DMS 273 (cell line): Measurements from ENCODE around the gene ZNF860.
"Not testable (repeated sequence)": the region's sequence is repeated elsewhere in the genome, so short reads cannot be mapped to it uniquely, and the experiment has no call there.

Experiments
- DNase-seq: peaks from one replicate; lab custom pipeline; 2025; ENCODE audit not compliant: unreplicated experiment; lab: John Stamatoyannopoulos, UW

ZNF860 gene

DNA sequence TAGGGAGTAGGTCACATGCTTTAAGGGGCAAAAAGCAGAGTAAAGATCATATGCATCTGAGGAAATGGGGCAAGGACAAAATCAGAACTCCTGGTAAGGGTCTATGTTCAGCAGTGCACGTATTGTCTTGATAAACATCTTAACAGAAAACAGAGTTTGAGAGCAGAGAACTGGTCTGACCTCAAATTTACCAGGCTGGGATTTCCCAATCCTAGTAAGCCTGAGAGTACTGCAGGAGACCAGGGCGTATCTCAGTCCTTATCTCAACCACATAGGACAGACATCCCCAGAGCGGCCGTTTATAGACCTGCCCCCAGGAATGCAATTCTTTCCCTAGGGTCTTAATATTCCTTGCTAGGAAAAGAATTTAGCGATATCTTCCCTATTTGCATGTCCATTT is 13.5 kb downstream of the ZNF860 start:
- not testable (repeated sequence) for DNase-seq

DNA sequence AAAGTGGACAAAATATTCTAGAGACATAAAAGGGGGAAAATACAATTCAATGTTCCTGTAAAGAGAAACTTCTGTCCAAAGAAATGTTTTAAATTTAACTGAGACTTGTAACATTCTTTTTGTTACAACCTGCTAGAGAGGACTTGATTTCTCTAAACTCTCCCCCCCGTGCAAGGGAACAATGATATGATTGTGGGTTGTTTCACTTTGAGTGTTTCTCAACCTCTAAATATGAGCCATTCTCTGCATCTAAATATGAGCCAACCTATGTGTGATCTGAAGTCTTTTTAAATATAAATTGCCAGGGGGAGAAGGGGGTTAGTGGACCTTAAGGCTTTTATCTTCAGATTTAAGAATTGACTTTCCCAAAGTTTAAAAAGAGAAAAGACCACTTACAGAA is 14.6 kb downstream of the ZNF860 start:
- DNase-seq = no peak

DNA sequence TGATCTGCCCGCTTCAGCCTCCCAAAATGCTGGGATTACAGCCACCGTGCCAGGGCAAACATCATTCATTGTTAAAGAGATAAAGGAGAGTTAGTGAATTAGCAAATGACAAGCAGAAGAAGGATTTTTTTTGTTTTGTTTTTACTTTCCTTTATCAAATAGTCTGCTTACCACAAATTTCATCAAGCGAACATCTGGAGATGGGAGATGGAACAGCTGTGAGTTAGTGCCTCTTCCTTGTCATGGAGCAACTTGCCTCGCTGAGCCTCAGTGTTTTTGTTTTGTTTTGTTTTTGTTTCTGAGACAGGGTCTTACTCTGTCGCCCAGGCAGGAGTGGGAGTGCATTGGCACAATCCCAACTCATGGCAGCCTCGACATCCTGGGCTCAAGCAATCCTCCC is 15.9 kb downstream of the ZNF860 start:
- no peak for DNase-seq

DNA sequence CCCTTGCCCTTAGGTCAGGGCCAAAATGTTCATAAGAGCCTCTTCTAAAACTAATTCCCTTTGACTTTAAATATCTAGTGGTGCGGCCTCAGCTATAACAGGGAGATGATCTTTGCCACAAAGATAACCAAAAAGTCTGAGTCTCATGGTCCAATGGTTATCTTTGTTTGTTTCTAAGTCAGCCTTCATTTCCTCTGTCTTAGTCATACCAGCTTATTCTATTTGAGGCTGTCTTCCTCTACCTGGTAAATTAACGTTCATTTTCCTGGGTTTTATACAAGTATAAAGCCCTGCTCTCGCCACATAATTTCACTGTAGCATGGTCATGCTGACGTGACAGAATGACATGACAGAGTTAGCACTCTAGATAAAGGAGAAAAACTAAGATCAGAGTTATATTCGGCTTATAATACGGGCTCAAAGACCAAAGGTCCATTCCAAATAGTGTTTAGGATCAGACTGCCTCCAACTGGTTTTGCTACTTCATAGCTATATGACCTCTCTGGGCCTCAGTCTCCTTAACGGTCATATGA is 18.4 kb downstream of the ZNF860 start:
- no peak for DNase-seq

DNA sequence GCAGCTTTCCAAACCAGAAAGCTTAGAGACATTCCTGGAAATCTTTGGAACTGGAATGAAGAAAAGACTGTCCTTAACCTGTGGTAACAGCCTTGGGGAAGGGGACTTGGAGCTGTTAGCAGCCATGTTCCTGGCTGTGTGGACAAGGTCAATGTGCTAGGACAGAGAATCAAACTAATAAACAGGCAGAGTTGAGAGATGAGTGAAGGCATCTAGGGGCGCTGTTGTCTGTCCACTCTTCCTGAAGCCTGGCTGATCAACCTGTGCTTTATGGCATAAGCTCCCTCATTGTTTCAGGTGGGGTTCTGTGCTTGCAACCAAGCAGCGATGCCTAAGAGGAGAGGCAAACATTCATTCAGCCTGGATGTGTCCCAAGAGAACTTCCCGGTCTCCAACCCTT is 19.3 kb downstream of the ZNF860 start:
- no peak for DNase-seq

DNA sequence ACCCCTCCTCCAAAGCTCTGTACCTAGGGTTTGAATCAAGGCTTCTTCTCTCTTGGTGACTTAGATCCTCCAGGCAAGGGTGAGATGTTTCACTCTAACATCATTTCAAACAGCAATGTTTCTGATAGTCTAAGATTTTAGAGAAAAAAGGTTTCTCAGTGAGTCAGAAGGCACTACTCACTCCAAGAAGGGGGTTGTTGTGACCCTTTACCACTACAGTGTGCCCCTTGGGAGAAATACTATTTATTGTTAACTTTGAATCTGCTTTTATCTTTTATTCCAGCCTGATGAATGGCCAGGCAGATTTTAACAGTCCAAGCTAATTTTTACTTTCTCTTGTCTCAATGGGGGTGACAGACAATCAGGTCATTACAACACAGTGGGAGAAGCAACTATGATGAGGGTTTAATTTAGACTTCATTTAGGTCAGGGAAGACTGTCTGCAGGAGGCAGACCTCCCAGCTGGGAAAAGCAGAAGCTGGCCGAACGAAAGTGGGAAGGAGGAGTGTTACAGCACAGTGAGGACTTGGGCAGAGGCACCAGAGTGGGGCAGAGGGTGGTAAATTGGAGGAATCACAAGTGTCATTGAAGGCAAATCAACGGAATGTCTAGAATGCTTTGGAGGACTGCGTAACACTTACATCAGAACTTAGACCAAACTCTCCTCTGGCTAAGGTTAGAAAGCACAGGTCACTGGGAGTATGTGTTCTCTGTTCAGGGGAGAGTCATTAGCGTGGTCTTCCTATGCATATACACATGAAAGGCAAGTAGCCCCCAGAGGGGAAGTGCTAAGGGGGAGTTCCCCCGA is 21.2 kb downstream of the ZNF860 start:
- DNase-seq = no peak

DNA sequence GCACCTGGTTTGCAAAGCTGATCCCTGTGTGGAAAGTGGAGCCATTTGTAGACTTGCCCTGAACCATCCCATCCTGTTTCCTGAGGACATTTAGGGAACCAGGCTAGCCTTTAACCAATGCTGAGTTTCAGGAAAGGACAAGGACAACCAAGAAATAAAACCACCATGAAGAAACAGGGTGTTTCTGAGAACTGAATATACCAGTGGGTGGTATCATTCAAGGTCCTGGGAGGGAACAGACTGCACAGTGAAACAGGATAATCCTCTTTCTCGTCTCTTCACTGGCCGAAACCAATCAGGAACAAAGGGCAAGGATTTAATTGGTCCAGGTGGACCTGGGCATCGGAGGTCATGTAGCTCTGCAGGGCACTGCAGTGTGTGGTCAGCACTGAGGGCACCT is 21.8 kb downstream of the ZNF860 start:
- DNase-seq = no peak

DNA sequence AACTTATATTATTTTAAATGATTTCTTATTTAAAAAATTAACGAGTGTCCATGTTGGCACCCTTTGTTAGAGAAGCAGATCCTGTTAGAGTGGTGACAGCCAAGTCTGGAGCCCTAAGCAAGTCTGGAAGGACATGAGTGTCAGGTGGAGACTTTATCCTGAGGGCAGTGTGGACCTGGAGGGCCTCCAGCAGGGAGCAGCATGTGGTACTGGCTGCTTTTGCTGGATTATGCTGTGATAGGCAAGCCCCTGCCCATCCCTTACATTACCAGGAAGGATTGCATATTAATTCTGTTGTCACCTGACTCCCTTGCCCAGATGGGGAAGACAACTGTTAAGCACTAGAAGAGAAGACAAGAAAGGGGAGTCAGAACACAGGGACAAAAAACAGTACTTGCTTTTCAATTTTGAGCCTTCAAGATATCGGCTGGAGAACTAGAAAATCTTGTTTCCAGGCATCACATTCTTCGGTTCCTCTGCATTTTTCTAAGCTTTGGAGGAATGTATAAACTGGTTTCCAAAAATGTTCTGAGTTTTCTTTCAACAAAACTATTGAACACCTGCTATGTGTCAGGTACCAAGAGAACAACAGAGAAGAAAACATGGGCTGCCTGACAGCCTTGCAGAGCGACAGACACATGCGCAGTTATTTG is 22.7 kb downstream of the ZNF860 start:
- DNase-seq = peak; percentile 82

DNA sequence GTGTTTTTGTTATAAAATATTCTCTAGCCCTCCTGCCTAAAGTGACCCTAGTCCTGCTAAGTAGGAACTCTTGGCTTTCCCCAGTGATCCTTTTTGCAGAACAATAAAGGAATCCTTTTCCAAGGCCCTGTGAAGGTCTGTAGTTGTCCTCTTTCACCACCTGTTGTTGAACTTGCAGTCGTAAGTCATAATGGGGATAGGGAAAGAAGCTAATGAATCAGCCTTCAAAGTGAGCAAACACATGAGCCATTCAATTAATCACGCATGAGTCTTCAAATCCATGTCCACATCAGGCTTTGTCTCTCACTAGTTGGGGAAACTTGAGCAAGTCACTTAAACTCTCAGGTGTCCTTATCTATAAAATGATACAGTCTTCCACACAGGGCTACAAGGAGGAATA is 27.6 kb downstream of the ZNF860 start:
- no peak for DNase-seq

DNA sequence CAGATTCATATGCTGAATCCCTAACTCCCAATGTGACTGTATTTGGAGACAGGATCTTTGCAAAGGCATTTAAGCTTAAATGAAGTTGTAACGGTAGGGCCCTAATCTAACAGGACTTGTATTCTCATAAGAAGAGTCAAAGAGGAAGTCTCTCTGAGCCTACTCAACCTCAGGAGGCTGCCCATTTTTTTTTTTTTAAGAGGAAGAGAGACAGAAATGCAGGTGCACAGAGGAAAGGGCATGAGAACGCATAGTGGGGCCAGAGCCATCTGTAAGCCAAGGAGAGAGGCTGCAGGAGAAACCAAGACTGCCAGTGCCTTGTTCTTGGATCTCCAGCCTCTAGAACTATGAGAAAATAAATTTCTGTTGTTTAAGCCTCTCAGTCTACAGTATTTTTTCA is 28.4 kb downstream of the ZNF860 start:
- DNase-seq = no peak

DNA sequence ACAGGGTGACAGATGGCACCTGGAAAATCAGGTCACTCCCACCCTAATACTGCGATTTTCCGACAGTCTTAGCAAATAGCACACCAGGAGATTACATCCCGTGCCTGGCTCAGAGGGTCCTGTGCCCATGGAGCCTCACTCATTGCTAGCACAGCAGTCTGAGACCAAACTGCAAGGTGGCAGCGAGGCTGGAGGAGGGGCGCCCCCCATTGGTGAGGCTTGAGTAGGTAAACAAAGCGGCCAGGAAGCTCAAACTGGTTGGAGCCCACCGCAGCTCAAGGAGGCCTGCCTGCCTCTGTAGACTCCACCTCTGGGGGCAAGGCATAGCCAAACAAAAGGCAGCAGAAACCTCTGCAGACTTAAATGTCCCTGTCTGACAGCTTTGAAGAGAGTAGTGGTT is 29.1 kb downstream of the ZNF860 start:
- not testable (repeated sequence) for DNase-seq

DNA sequence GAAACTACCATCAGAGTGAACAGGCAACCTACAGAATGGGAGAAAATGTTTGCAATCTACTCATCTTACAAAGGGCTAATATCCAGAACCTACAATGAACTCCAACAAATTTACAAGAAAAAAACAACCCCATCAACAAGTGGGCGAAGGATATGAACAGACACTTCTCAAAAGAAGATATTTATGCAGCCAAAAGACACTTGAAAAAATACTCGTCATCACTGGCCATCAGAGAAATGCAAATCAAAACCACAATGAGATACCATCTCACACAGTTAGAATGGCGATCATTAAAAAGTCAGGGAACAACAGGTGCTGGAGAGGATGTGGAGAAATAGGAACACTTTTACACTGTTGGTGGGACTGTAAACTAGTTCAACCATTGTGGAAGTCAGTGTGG is 34.1 kb downstream of the ZNF860 start:
- DNase-seq = not testable (repeated sequence)

DNA sequence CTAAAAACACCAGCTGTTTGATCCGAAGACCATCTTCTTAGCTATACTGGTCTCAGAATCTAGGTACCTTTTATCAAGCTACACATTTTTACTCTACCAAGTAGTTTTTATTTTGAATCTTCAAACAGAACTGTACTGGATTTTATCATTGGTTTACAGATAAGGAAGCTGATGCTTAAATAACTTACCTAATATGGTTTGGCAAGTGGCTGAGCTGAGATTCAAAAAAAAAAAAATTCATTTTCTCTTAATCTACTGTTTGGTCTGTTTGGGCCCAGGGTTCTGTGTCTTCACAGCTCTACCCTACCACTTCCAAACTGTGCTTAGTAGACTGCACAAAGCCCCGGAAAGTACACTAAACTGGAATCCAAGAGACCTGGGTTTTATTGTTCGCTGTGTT is 35.7 kb downstream of the ZNF860 start:
- DNase-seq = no peak

DNA sequence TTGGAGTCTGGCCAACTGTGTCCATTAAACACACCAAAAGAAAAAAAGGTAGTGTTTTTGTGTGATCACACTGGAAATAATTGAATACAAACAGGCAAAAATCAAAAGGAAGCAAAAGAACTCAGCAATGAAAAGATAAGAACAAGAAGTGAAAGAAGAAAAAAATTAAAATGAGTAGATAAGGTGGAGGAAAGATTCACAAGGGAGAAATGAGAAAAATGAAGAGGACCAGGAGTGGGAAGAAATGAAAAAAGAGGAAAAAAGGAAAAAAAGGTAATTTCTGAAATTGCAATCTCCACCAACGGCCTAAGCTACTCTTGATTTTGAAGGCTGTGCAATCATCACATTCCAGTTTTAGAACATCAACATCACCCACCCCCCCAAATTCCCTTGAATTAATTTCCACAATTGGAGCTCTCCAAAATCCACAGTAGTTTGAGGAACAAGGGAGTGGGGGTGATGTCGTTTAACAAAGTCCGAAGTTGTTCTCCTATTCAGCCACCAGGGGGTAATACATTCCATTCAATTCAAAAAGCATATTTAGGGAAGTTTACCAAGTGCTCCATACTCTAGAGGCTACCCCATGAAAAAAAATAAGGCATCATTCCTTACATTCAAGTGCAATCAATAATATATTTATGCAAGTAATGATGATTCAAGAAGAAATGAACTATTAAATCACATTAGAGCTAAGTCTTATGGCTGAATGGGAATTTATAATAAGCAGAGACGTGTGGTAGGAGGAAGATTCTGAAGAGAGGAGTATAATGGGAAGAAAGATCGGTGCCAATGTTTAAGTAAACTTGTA is 37.4 kb downstream of the ZNF860 start:
- peak; percentile 62 for DNase-seq

DNA sequence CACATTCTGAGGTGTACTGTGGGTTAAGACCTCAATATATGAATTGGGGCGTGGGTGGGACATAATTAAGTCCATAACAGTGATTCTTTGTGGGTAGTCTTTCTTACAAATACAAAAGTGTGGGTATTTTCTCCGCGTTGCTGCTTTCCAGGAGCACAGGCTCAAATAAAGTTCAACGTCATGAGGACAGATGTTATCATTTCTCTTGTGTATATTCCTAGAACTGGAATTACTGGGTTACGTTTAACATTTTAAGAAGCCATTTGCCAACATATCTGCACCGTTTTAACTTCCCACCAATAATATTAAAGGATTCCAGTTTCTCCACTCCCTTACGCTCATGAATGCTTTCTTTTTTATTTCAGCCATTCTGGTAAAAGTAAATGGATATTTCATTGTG is 39.6 kb downstream of the ZNF860 start:
- no peak for DNase-seq

DNA sequence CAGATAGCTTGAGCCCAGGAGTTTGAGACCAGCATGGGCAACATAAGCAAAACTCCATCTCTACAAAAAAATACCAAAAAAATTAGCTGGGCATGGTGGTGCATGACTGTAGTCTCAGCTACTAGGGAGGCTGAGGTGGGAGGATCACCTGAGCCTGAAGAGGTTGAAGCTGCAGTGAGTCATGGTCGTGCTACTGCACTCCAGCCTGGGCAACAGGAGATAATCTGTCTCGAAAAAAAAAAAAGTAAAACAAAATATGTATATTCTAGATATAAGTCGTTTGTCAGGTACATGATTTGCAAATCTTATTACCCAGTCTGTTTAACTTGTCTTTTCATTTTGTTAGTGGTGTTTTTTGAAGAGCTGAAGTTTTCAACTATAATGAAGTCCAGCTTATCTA is 40.2 kb downstream of the ZNF860 start:
- no peak for DNase-seq

DNA sequence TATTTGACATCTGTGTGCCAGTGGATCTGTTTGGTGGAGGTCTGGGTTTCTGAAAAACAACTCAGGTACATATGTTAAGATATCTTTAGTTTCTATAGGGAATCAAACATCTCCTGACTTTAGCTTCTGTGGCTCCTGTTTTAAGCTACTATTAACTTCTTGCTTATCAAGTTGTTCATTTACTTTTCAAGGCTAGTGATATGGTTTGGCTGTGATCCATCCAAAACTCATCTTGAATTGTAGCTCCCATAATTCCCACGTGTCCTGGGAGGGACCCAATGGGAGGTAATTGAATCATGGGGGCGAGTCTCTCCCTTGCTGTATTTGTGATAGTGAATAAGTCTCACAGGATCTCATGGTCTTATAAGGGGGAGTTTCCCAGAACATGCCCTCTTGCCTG is 41.4 kb downstream of the ZNF860 start:
- DNase-seq = no peak

DNA sequence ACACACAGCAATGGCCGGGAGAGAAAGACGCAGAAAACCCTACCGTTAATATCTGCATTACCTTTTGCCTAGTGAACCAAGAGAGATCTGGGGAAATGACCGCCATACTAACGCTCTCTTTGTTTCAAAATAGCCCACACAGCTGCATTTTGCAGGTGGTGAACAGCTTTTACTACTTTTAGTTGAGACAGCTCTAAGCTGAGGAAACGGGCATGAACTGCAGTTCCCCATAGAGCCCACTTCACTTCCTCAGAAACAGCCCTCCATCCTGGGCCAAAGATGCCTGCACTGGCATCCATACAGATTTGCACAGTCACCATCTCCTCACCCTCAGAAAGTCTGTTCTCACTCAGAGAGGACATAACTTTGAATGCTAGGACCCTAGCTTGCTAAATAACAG is 45.0 kb downstream of the ZNF860 start:
- DNase-seq = no peak

DNA sequence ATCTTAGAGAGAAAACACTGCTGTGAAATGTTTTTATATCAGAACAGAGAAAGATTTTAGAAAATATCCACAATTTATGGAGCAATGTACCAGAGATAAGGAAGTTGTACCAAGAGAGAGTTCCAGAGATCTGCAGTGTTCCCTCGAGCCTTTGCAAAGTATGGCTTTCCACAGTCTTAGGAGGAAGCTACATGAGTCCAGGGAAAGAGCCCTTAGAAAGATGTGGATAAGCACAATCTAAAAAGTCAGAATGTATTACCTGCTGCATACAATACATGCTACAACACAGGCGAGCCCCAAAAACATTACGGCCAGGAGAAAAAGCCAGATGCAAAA is 56.4 kb downstream of the ZNF860 start:
- DNase-seq = no peak

DNA sequence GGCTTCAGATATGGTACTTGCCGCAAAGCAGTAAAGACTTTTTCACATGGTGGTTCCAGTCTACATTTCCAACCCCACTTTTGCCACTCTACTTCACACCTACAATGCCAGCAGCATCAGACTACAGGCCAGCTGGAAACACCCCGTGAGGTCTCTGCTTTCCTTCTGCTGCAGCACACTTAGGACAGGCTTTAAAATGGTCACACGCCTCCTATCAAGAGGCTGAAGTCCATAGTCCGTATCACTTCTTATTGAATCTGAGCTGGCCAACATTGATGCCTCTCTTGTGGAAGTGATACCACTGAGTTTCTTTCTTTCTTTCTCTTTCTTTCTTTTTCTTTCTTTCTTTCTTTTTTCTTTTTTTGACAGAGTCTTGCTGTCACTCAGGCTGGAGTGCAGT is 59.8 kb downstream of the ZNF860 start:
- DNase-seq = no peak
